Stimulated activated CD8-positive, alpha-beta memory T cell treated with anti-CD3 and anti-CD28 coated beads, Interleukin-4, amount 100 ng/mL, for 4 hours (primary cell): ENCODE measurements around the gene C3orf20.

Experiments used
- DNase-seq, 2 donors: peaks; one replicate each; pipeline ENCODE4 v3.0.0-alpha.2; 2020; ENCODE audit warnings: low read depth in 2 of 2, low spot score in 1 of 2

C3orf20 gene

DNA sequence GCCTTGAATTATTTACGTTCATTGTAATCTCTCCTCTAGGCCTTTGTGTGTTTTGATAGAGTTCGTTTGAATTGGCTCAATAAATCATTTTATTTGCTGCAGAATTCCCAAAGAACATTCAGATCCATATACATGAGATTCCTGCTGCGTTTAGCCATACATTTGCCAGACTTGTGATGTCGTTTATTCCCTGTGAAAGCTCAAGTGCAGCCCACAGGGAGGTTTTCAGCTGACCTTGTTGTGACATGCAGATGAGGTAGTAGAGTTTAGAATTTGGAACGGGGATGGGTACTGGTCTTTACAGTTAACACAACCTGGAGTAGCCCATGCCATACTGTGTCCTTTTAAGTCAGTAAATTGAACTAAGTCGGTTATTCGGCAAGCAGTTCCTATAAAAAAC, at the start of gene C3orf20:
TSS of gene C3orf20 (plus strand) at position 301 of the 400 bp plus-strand sequence. CDS start 7,573 bp downstream, outside the sequence.
- DNase-seq: no peak

DNA sequence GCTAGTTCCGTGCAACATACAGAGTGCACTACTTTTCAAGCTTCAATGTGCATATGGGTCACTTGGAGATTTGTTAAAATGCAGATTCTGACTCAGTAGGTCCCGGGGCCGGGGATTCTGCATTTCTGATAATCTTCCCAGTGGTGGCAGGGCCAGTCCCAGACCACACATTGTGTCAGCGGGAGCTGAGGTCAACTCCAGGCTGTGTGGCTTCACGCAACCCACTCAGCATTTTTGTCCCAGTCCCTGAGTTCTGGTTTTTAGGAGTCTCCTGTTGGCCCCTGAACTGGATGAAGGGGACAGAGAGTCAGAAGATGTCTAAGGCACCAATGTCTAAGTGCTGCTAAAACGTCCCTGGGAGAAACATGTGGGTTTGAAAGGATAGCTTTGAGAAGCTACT, 49.5 kb upstream of the C3orf20 start:
- no peak for DNase-seq

DNA sequence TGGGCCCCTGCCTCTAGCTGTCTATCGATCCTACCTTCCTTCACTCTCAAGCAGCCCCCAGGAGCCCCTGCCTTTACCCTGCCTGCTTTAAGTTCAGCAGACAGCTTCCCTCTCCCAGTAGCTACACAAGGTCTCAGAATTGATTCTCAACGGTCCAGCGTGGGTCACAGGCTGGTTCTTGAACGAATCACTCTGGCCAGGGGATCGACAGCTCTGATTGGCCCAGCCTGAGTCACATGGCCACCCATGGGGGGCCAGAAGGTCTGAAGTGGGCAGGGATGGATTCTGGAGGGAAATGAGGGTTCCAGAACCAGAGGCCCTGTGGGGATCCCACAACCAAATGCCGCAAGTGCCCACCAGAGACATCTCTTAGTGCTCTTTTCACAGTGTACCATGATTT, 47.1 kb upstream of the C3orf20 start:
- no peak for DNase-seq

DNA sequence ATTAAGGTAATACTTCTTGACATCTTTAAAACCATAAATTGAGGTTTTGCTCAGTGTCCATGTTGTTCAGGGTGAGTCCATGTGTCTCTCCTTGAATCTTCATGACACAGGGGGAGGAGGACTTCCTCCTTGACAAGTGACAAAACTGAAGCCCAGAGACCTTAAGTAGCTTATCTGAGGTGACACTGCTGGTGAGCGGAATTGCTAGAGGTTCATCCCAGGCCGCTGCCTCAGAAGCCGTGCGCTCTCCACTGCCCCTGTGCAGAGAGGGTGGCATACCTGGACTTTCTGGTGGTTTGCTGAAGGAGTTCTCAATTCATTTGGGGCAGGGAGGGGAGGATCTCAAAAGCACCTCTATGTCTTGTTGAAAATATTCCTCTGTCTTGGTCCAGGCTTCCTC, 46.5 kb upstream of the C3orf20 start:
- no peak for DNase-seq

DNA sequence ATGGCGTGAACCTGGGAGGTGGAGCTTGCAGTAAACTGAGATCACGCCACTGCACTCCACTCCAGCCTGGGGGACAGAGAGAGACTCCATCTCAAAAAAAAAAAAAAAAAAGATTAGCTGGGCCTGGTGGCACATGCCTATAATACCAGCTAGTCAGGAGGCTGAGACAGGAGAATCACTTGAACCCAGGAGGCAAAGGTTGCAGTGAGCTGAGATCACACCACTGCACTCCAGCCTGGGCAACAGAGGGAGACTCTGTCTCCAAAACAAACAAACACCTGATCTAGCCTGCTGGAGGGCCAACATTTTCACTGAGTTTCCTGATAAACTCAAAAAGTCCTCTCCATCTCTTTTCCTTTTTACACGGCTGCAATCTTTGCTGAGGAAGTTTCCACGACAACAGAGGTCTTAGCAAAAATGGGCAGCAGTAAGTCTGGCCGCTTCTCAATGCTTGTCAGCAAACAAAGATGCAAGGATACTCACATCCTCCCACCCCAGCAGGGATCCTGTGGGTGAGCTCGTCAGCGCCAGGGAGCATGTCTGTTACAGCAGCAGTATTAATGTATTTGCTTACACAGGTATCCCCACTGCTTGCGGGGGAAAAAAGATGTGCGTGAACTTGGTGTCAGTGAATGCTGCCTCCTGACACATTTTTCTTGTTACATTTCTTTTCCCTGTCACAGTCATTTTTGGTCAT, 44.4 kb upstream of the C3orf20 start:
- DNase-seq: no peak

DNA sequence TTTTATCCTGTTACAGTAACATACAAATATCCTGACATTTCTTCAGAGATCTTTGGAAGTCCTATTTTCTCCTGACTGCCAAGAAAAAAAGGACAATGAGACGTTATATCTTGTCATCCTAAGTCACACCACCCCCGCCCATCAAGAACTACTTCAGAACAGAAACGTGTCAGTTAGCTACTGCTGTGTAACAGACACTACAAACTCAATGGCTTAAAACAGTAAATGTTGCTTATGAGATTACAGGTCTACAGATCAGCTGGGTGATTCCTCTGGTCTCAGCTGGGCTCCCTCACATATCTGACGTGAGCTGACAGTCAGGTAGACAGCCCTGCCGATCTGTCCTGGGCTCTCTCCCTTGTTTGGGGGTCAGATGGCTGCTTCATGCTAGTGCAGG, 43.8 kb upstream of the C3orf20 start:
- no peak for DNase-seq

DNA sequence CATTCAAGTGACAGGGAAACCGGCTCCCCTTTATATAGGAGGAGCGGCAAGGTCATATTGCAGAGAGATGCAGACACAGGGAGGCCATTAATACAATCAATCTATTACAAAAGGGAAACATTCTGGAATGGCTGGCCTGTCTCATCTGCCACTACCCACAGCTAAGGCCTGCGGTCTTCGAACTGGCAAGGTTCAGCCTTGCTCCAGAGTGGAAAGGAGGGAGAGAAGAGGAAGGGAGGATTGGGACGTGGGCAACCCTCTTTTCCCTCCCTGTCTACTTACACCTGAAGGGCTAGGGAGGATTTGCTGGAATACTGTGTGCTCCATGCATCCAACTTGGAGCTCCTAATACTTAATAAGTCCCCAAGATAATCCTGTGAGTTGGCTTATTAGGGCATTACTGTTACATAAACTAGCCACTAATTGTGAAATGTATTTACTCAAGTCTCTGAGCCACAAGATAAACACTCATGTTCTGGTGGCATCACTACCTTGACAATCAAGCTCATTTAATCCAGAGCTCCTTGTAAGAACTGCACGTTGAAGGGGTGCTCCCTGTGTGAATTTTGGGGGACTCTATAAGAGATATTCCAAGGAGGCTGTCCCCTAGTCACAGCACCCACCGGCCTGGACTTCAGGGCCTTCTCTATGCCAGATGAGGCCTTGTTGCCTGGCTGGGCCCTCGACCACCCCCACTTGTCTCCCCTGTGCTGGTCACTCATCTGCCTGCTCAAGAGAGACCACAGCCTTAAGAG, 43.1 kb upstream of the C3orf20 start:
- no peak for DNase-seq

DNA sequence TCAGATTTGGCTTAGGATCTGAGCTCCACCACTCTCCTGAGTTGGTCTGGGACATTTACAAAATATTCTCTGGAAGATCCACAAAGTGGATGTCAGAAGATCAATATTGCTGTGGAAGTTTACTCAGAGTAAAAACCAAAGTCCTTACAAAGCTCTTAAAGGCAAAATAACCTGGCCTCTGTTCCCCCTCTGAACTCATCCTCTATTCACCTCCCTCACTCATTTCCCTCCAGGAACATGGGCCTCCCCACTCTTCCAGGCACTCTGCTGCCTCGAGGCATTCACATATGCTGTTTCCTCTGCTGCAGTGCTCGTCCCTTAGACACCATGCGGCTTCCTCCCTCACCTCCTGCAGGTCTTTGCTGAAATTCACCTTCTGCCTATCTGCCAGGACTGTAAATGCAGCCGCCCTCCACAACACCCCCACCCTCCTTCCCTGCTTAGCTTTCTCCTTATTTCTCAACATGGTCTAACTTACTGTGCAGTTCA, 42.5 kb upstream of the C3orf20 start:
- DNase-seq: no peak

DNA sequence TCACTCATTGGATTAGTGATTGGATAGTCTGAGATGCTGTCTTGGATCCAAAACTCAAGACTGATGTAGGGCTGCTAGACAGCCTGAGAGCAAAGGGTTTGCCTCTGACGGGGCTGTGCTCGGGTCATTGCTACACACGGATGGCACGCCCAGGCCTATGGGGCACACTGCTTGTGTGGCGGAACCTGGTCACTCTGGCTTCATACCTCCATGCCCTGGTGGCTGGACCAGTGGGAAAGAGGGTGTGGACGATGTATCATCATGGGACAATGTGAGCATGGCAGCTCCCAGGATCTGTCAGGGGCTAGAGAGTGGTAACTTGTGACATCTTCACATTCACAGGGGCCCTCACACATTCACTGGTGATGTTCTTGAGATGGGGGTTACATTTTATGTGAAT, 41.5 kb upstream of the C3orf20 start:
- no peak for DNase-seq

DNA sequence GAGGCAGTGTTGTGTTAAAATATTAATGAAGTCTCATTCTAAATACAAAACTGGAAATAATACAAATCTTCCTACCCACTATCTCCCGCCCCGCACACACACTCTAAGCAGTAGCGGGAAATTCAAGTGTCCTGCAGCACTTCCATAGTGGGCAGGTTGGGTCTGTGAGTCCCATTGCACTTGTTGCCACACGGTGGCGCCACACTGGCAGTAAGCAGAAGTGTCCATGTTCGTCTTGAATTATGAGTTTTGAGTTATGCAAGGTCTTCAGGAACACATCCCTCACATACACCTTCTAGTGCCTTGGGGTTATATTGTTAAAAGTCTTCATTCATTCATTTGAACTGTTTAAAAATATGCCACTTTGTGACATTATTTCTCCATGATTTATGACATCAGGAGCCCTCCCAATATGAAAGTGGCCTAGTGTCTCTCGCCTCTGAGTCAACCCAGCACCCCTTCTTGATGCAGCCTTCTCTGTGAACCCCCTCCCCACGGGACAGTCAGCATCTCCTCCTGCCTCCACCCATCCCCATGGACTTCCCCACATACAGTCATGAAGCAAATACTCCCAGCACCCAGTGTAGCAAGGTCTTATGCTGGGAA, 41.0 kb upstream of the C3orf20 start:
- peak in 1 of 2 donors; percentile 28 for DNase-seq

DNA sequence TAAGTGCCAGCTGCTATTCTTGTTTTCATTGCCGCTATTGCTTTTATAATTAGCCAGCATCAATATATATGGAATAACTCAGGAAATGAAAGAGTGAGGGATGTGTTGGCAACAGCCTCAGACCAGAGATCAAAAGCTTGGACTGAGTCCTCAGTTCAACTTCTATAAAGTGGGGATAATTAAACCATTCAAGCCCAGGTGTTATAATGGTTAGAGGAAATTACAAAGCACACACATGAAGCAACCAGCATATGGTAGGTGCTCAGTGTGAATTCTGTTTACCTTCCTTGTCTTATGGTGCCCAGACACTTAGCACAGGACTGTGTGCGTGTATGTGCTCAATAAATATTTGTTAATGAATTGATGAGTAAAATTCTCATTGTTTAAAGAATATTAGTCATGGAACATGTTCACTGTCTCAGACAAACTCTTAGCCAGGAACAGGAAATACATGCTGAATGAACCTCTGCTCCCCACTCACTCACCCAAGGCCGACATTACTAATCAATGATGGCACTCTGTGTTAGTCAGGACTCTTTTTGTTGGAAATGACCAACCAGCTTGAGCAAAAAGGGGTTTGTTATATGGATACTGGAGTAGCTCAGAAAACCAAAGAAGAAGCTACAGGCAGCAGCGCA, 40.1 kb upstream of the C3orf20 start:
- no peak for DNase-seq

DNA sequence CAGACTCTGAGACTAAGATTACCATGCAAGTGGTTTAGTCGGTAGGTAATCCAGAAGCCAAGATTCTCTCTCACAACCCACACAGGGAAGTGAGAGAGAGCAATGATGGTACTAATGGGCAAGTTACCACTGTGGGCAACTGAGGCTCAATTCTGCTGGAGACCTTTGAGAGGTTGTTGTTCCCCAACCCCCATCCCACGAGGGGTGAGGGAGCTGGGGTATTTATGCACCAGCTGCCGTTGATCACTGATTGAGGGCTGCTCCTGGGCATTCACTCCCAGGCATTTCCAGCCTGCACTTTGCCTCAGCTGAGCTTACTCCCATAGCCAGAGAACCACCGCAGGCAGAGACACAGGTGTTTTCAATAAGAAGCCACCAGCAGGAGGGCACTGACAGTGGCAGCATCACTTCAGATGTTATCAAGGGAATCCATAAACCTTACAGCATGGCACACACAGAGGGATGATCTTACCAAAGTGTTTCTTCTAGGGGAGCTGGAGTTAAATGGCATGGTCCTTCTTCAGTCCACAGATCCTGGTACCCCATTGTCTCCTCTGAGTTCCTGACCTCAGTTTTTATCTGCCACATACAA, 38.3 kb upstream of the C3orf20 start:
- DNase-seq: no peak

DNA sequence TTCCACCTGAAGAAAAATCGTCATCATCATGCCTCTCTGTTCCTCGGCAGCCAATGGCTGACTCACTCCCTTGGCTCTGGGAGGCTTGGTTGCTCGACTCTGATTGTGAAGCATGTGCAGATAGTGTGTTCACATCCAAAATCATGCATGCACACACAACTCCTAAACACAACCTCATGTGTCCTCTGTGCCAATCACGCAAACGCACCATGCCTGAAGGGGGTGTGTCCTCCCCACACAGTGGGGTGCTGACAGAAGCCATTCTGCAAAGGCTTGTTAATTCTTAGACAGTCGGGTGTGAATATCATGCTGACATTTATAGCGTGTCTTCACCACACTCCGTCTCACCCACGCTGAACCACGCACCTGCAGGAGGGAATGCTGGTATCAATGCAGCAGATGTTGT, 34.8 kb upstream of the C3orf20 start:
- no peak for DNase-seq

DNA sequence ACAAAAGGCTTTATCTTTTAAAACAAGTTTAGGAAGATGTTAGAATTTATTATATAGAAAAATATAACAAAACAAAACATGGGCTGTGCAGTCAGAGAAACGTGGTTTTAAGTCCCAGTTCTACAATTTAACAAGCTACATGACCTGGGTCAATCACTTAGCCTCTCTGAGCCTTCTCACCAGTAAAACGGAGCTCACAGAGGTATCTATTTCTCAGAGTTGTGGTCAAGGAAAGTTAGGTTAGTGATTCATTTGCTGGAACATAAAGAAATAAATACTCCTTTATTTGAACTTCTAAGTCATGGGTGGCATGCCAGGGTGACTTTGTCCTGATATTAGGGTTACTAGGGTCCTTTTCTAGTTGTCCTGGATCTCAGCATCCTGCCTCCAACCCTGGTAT, 34.2 kb upstream of the C3orf20 start:
- no peak for DNase-seq

DNA sequence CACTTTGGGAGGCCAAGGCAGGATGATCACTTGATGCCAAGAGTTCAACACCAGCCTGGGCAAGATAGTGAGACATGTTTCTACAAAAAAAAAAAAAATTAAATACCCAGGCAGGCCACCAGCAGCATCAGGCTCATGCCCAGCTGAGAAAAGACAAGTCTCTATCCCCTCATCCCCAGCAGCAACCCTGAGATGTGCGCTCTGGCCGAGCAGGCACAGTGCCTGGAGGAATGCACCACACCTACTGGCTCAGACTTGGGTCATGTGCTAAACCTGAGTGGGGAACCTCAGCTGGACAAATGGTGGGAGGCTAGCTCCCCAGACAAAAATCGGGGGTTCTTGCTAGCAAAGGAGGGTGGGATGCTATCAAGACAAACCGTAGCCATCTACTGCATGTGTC, 33.6 kb upstream of the C3orf20 start:
- DNase-seq: no peak

DNA sequence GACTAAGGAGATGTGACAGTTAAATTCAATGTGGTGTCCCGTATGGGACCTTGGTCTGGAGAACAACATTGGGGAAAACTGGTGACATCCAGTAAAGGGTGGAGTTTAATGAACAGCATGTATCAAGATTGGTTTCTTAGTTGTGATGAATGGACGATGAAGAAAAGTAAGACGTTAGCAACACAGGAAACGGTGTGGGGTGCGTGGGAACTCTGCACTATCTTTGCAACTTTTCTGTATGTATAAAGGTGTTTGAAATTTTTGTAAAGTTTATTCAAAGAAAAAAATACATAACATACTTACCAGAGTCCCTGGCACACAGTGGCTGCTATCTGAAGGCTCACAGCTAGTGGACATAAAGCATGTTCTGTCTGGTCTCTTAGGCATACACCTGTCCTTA, 29.5 kb upstream of the C3orf20 start:
- no peak for DNase-seq

DNA sequence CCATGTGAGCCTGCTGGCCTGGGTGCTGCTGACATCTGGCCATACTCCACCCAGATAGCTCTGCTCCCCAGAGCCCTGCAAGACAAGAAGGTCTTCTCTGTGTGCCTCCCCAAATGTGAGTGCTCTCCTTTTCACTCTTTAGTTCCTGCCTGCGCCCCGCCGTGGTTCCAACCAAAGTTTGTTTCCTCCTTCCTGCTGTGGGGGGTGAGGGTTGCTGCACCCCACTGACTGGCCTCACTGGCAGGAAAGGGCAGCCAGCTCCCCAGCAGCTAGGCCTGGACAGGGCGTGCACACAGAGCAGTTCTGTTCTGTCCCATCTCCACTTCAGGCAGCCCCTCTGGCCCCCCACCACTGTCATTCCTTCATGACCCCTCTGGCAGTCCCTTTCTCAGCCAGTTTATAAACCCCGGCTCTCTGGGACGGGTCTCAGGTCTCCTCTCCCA, 28.8 kb upstream of the C3orf20 start:
- no peak for DNase-seq

DNA sequence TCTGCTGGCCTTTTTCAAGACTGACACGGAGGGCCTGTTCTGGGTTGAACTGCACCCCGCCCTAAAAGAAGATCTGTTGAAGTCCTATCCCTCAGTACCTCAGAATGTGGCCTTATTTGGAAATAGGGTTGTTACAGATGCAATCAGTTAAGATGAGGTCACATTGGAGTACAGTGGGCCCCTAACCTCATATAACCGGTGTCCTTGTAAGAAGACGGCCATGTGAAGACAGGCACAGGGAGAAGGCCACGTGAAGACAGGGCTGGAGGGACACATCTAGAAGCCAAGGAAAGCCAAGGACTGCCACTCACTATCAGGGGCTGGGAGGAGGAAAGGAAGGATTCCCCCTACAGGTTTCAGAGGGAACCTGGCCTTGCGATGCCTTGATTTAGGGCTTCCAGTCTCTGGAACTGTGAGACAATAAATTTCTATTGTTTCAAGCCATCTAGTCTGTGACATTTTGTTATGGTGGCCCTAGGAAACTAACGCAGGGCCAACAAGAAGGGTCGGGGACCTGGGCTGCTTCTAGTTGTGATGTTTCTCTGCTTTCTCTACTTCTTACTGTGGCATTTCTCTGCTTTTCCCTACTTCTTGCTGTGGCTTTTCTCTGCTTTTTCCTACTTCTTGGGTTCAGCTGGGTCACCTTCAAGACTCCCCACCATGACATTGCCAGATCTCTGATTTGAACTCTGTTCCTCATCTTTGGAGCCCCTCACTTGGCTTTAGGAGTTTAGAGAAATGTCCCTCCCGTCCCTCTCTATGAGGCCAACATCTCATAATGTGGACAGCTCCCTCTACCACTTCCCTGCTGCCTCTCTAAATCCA, 28.1 kb upstream of the C3orf20 start:
- DNase-seq: no peak

DNA sequence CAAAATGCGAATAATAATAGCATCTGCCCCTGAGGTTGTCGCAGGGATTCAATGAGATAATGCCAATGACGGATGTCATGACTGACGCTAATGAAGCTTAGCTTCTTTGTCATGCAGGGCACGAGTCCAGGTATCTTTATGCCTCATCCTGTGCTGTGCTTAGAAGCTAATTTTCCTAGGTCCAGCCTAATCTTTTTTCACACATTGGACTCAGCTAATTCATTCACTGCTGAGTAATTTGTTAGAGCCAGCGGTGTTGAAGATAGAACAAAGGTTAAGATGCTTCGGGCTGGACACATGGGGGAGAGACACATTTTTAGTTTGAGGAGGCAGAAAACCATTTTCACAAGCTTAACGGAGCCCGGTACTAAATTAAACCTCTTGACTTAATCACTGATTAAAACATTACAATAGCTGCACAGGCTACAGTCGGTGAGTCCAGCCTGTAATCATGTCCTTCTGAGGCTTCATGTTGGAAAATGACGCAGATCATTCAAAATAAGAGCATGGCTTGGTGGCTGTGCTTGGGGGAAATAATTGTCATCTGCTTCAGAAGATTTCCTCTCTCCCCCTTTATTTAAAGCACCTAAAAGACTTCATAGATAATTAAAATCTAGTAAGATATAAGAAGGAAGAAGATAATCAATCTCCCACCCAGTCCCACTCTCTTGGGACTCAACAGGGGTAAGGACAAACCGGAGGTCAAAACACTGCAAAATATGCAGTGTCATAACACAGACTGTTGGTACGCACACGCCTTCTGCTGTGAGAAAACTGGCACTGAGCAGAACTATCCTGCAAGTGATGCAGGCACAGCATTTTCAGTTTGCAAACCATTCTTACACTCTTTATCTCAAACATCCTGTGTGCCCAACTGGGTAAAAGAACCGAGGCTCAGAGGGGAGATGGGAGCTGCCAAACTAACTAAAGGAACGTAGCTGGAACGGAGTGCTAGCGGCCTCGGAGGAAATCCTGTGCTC, 26.7 kb upstream of the C3orf20 start:
- DNase-seq: no peak
